Cerebellar nuclear complex (tissue), 1 donor: ENCODE results near the gene VSTM2L.
"Not testable (repeated sequence)": the region's sequence is repeated elsewhere in the genome, so short reads cannot be mapped to it uniquely, and the experiment has no call there.

Experiments
- DNase-seq, 2 experiments: peaks; one replicate each; lab custom pipeline; 2025; lab: John Stamatoyannopoulos, UW

The VSTM2L gene

GRCh38 chr20:37938181-37938750, 35.3 kb downstream of the VSTM2L start:
- DNase-seq, result no peak

GRCh38 chr20:37938954-37939353, 36.0 kb downstream of the VSTM2L start:
- no peak for DNase-seq

- no peak for DNase-seq
These were observed 37.0 kb downstream of the VSTM2L start for GRCh38 chr20:37939701-37940560.

GRCh38 chr20:37940858-37941257, 37.9 kb downstream of the VSTM2L start:
- no peak for DNase-seq

DNA sequence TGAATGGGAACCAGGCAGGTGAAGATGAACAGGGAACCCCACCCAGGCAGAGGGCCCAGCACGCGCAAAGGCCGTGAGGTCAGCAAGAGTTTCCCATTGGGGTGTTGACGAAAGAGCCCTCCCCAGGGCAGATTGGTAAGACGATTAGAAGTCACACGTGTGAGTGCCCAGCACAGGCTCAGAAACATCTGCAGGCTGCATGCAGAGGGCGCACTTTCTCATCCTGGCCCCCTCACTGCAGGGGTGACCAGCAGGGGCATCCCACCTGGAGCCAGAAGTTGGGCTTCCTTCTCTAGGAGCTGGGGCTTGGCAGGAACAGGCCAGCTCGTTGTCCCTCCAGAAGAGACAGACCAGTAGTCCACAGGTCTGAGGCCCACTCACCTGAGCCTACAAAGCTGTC, 38.4 kb downstream of the VSTM2L start:
- DNase-seq, result no peak

DNA sequence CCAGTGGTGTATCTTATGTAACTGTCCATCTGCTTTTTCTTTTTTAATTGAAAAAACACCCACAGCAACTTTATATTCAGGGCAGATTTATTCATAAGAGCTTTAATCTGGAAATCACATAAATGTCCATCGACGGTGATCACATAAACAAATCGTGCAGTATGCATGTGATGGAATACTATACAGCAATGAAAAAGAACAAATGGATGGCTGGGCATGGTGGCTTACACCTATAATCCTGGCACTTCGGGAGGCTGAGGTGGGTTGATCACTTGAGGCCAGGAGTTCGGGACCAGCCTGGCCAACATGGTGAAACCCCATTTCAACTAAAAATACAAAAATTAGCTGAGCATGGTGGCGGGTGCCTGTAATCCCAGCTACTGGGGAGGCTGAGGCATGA, 39.1 kb downstream of the VSTM2L start:
- no peak for DNase-seq

DNA sequence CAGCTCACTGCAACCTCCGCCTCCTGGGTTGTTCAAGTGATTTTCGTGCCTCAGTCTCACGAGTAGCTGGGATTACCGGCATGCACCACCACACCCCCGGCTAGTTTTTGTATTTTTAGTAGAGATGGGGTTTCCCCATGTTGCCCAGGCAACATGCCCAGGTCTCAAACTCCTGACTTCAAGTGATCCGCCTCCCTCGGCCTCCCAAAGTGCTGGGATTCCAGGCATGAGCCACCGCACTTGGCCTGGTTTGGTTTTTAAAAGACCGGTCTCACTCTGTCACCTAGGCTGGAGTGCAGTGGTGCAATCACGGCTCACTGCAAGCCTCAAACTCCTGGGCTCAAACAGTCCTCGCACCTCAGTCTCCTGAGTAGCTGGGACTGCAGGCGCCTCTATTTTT, 40.1 kb downstream of the VSTM2L start:
- no peak for DNase-seq

DNA sequence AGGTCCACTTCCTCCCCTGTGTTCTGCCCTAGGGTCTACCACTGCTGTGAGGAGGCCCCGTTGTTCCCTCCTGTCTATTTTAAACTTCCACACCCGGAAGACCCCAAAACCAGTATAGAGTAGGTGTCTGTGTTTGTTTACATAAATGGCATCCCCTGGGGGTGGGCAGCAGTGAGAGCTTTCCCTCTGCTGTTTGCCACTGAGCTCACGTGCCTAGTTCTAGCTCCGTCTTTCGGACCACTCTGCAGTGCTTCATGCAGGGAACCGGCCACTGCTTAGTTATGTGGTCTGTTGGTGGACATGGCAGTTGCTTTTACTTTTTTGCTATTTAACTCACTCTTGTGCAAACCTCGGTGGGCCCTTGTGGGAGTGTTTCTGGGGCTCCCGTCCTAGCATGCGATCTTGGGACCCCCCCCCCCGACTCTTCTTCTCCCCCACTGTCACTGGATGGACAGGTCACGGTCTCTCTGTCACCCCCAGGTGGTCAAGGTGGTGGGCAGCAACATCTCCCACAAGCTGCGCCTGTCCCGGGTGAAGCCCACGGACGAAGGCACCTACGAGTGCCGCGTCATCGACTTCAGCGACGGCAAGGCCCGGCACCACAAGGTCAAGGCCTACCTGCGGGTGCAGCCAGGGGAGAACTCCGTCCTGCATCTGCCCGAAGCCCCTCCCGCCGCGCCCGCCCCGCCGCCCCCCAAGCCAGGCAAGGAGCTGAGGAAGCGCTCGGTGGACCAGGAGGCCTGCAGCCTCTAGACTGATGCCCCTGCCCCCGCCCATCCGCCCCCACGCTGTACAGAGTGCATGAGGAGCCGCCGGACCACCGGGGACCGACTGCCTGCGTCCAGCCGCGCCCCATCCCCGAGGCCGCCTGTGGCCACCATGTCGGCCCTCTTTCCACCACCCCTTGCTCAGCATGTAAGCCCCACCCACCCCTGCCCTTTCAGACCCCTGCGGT, 40.9 kb downstream of the VSTM2L start:
- no peak for DNase-seq

DNA sequence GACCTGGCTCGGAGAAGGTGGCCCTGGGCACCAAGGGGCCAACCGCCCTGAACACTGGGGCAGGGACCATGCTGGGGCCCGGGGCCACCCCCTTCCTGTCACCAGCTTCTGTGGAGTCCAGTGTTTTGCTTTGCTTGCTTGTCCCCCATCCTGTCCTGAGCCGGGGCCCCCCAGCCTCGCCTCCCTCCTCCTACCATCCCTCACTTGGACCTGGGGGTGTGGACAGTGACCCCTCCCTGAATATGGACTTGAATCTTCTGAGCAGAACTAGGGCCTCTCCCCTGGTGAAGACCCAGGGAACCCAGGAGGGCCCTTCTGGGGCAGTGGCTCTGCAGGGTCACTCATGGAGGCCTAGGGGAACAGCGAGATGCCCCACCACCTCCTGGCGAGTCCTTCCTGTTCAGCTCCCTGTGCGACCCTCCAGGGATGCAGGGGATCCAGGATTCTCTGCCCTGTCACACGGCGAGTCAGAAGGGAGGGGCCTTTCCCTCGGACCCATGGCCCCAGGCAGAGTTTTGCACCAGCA, 41.6 kb downstream of the VSTM2L start:
- DNase-seq, result no peak

DNA sequence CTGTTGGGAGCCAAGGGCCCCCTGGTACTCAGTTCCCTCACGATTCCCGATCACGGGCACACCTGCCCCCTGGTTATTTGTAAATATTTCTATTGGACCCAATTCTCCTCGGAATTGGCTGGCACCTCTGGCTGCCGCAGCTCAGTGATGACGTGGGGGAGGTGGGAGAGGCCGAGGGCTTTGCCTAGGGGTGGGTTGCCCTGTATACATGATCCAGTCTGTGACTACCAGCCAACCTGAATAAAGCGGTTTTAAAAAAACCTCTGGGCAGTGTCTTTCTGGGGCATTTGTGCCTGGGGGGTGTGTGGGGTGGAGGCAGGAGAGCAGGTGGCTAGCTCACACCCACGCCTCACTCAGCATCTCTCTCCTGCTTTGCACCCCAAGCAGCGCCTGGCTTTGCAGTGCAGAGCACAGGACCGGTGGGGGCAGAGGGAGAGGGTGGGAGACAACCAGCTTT, 42.2 kb downstream of the VSTM2L start:
- no peak for DNase-seq

- DNase-seq, result no peak
These were observed 44.0 kb downstream of the VSTM2L start for GRCh38 chr20:37946946-37947345.

DNA sequence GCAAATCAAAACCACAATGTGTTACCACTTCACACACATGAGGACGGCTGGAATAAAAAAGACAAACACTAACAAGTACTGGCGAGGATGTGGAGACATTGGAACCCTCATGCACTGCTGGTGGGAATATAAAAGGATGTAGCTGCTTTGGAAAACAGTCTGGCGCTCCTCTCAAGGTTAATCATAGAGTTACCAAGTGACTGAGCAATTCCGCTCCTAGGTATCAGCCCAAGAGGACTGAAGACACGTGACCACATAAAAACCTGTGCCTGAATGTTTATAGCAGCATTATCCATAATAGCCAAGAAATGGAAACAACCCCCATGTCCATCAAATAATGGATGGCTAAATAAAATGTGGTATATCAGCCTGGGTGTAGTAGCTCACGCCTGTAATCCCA, 45.0 kb downstream of the VSTM2L start:
- no peak for DNase-seq

GRCh38 chr20:37948956-37949355, 46.0 kb downstream of the VSTM2L start:
- DNase-seq, result no peak

- DNase-seq, result no peak
These were observed 51.3 kb downstream of the VSTM2L start for GRCh38 chr20:37954190-37954589.

DNA sequence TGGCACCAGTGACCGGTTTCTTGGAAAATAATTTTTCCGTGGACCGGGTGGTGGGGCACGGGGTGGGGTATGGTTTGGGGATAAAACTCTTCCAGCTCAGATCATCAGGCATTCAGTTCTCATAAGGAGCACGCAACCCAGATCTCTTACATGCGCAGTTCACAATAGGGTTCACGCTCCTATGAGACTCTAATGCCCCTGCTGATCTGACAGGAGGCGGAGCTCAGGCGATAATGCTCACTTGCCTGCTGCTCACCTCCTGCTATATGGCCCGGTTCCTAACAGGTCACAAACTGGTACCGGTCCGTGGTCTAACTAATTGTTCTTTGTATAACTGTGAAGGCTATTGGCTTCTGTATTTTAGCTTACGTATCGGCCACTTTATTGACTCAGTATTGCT, 51.7 kb downstream of the VSTM2L start:
- no peak for DNase-seq

GRCh38 chr20:37955511-37955910, 52.6 kb downstream of the VSTM2L start:
- DNase-seq, result no peak

- no peak for DNase-seq
These were observed 53.2 kb downstream of the VSTM2L start for GRCh38 chr20:37956107-37956585.

DNA sequence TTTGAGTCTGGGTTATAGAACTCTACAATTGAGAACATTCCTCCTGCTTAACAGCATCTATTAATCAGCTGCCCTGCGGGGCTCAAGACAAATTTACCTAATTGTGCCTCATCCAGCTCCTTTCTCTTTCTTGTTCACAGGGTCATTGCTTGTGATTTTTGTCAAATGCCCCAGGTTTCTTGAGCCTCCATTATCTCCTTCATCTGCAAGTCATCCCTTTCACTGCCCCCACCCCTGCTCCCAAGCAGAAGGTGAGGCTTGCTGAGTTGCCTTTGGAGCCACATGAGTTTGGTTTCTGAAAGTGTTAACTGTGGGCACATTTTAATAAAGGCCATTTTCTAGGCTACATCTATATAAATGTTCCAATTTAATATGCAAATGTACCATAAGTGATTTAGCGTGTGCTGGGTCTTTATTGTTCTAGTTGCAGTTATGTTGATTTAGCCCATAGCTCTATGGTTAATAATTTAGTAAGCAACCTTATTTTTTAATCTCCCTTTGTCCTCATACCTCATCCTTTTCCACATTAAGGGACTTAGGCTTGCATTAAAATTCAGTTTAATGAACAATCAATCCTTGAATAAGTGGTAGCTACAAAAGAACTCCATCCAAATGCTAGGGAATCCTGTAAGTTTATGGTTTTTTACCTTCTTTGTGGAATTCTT, 56.1 kb downstream of the VSTM2L start:
- no peak for DNase-seq

- DNase-seq, result no peak
These were observed 58.1 kb downstream of the VSTM2L start for GRCh38 chr20:37961066-37961465.

DNA sequence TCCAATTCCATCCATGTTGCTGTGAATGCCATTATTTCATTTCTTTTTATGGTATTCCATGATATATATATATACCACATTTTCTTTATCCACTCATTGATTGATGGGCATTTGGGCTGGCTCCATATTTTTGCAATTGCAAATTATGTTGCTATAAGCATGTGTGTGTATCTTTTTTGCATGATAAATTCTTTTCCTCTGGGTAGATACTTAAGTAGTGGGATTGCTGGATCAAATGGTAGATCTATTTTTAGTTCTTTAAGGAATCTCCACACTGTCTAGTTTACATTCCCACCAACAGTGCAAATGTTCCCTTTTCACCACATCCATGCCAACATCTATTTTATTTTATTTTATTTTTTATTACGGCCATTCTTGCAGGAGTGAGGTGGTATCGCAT, 60.6 kb downstream of the VSTM2L start:
- not testable (repeated sequence) for DNase-seq

- DNase-seq, result no peak
These were observed 66.0 kb downstream of the VSTM2L start for GRCh38 chr20:37968841-37969401.
